Large intestine (tissue), 3 donors: ENCODE results near the gene IRX3. TPM values are rescaled to one million over a fixed set of nuclear protein-coding genes. Genes with fewer than 3 reads are reported as not detected.

Source experiments
- DNase-seq, 2 donors: peaks; one replicate each; pipeline versions ENCODE4 v3.0.0 to v3.0.0-alpha.2; 2013
- H3K27ac ChIP-seq: one replicate; pipeline ENCODE4 v1.5.1; 2013; ENCODE audit warnings: low read length
- H3K27me3 ChIP-seq: 2 replicates; pipeline ENCODE4 v1.6.1; 2013; ENCODE audit warnings: low read length; ENCODE audit not compliant: control insufficient read depth, insufficient read depth
- H3K36me3 ChIP-seq: 2 replicates; pipeline ENCODE4 v1.6.1; 2013; ENCODE audit warnings: low read length; ENCODE audit not compliant: control insufficient read depth, insufficient read depth
- H3K4me1 ChIP-seq: one replicate; pipeline ENCODE4 v1.6.1; 2013; ENCODE audit warnings: low read length; ENCODE audit not compliant: control insufficient read depth, insufficient read depth
- H3K4me3 ChIP-seq: one replicate; pipeline ENCODE4 v1.5.1; 2013; ENCODE audit warnings: low read length
- H3K9me3 ChIP-seq: one replicate; pipeline ENCODE4 v1.6.1; 2013; ENCODE audit warnings: mild to moderate bottlenecking, low read depth, low read length, moderate library complexity; ENCODE audit not compliant: control insufficient read depth
- WGBS: methylation state at CpG from one replicate; pipeline ENCODE4 v1.1.5; 2013; ENCODE audit warnings: low lambda C conversion rate; ENCODE audit not compliant: insufficient coverage; 5-methylcytosine and 5-hydroxymethylcytosine counted together
- polyA plus RNA-seq: library from polyadenylated mRNA; unstranded; fragments of 120-200 nt; gene quantifications from one replicate; pipeline ENCODE4 v1.2.1, GENCODE V29; 2013

IRX3 gene
- polyA plus RNA-seq, 1 donor = 0.28 TPM

- Histone ChIP-seq H3K9me3 (peaks cover 15% of the 10 kb centered on the region), H3K27ac (no peak overlapping the region), H3K4me1 (peaks cover 11% of the 10 kb centered on the region), H3K4me3 (no peak overlapping the region), H3K27me3 (peaks cover 97% of the 10 kb centered on the region), H3K36me3 (no peaks in the 10 kb centered on the region)
- no CpG with 5 or more reads among the region's 77 CpGs for WGBS
- peak in 1 of 2 donors; percentile 38 for DNase-seq
These were observed 1.0 kb downstream of the IRX3 start for GRCh38 chr16:54285414-54286089.

GRCh38 chr16:54284931-54285413 is 1.6 kb downstream of the IRX3 start:
- no peak overlapping the region for H3K27ac ChIP-seq

GRCh38 chr16:54284319-54284930 is 2.2 kb downstream of the IRX3 start:
- H3K4me1 ChIP-seq = peaks cover 11% of the 10 kb centered on the region
- no CpG with 5 or more reads among the region's 73 CpGs for WGBS
- H3K27ac ChIP-seq = no peak overlapping the region
- DNase-seq = no peak
- H3K9me3 ChIP-seq = peaks cover 14% of the 10 kb centered on the region
- H3K27me3 ChIP-seq = peaks cover 97% of the 10 kb centered on the region
- H3K4me3 ChIP-seq = no peak overlapping the region
- H3K36me3 ChIP-seq = no peaks in the 10 kb centered on the region

More at GRCh38 chr16:54284931-54285413, 1.6 kb downstream of the IRX3 start:
- Histone ChIP-seq H3K4me3 (no peak overlapping the region), H3K4me1 (peaks cover 11% of the 10 kb centered on the region), H3K36me3 (no peaks in the 10 kb centered on the region), H3K9me3 (peaks cover 15% of the 10 kb centered on the region), H3K27me3 (peaks cover 97% of the 10 kb centered on the region)
- DNase-seq = no peak
- whole genome bisulfite sequencing = no CpG with 5 or more reads among the region's 42 CpGs

- no peak overlapping the region for H3K4me3 ChIP-seq
- no peak for DNase-seq
- peaks cover 13% of the 10 kb centered on the region for H3K9me3 ChIP-seq
- H3K4me1 ChIP-seq = peaks cover 11% of the 10 kb centered on the region
- no peaks in the 10 kb centered on the region for H3K36me3 ChIP-seq
- H3K27me3 ChIP-seq = peaks cover 95% of the 10 kb centered on the region
- no peak overlapping the region for H3K27ac ChIP-seq
- no CpG with 5 or more reads among the region's 31 CpGs for WGBS
These were observed 2.8 kb downstream of the IRX3 start for GRCh38 chr16:54283725-54284318.

GRCh38 chr16:54282928-54283724 is 3.5 kb downstream of the IRX3 start:
- 9% methylated on average over 8 of the region's 37 CpGs for WGBS
- no peak overlapping the region for H3K27ac ChIP-seq
- H3K4me3 ChIP-seq = no peak overlapping the region
- peaks cover 11% of the 10 kb centered on the region for H3K4me1 ChIP-seq
- DNase-seq = no peak
- peaks cover 13% of the 10 kb centered on the region for H3K9me3 ChIP-seq
- H3K27me3 ChIP-seq = peaks cover 94% of the 10 kb centered on the region
- no peaks in the 10 kb centered on the region for H3K36me3 ChIP-seq

GRCh38 chr16:54282202-54282927 is 4.2 kb downstream of the IRX3 start:
- no peak overlapping the region for H3K4me3 ChIP-seq
- no CpG with 5 or more reads among the region's 42 CpGs for WGBS

GRCh38 chr16:54281535-54282201 is 4.9 kb downstream of the IRX3 start:
- Histone ChIP-seq H3K9me3 (peaks cover 9% of the 10 kb centered on the region), H3K36me3 (no peaks in the 10 kb centered on the region), H3K27me3 (peaks cover 83% of the 10 kb centered on the region), H3K4me3 (no peak overlapping the region), H3K4me1 (peaks cover 6% of the 10 kb centered on the region), H3K27ac (no peak overlapping the region)
- DNase-seq = no peak
- WGBS = 7% methylated on average over 7 of the region's 53 CpGs

More at GRCh38 chr16:54282202-54282927, 4.2 kb downstream of the IRX3 start:
- Histone ChIP-seq H3K27me3 (peaks cover 90% of the 10 kb centered on the region), H3K4me1 (peaks cover 10% of the 10 kb centered on the region), H3K36me3 (no peaks in the 10 kb centered on the region), H3K27ac (no peak overlapping the region), H3K9me3 (peaks cover 9% of the 10 kb centered on the region)
- DNase-seq = peak in 1 of 2 donors; percentile 32

- DNase-seq = no peak
- no peaks in the 10 kb centered on the region for H3K36me3 ChIP-seq
- peaks cover 9% of the 10 kb centered on the region for H3K9me3 ChIP-seq
- H3K27ac ChIP-seq = no peak overlapping the region
- no peak overlapping the region for H3K4me3 ChIP-seq
- WGBS = no CpG with 5 or more reads among the region's 3 CpGs
- peaks cover 6% of the 10 kb centered on the region for H3K4me1 ChIP-seq
- H3K27me3 ChIP-seq = peaks cover 77% of the 10 kb centered on the region
These were observed 5.8 kb downstream of the IRX3 start for GRCh38 chr16:54280751-54281150.

- H3K9me3 ChIP-seq = peaks cover 3% of the 10 kb centered on the region
- H3K36me3 ChIP-seq = no peaks in the 10 kb centered on the region
- H3K4me3 ChIP-seq = no peak overlapping the region
- H3K27ac ChIP-seq = no peak overlapping the region
- no peak for DNase-seq
- peaks cover 50% of the 10 kb centered on the region for H3K27me3 ChIP-seq
- WGBS = no CpG with 5 or more reads among the region's 17 CpGs
- H3K4me1 ChIP-seq = peaks cover 6% of the 10 kb centered on the region
These were observed 8.5 kb downstream of the IRX3 start for GRCh38 chr16:54277845-54278703.
